ENCODE data around the gene CDKAL1. TPM values are rescaled to one million over a fixed set of nuclear protein-coding genes. Genes with fewer than 3 reads are reported as not detected.

The CDKAL1 gene
- total and polyA plus RNA-seq, 9 of the 15 experiments (the other 6 are each of a cell fraction or from before 2014, with no cell fraction given) = 11.2 to 36.3 (median 20.1) TPM

DNA sequence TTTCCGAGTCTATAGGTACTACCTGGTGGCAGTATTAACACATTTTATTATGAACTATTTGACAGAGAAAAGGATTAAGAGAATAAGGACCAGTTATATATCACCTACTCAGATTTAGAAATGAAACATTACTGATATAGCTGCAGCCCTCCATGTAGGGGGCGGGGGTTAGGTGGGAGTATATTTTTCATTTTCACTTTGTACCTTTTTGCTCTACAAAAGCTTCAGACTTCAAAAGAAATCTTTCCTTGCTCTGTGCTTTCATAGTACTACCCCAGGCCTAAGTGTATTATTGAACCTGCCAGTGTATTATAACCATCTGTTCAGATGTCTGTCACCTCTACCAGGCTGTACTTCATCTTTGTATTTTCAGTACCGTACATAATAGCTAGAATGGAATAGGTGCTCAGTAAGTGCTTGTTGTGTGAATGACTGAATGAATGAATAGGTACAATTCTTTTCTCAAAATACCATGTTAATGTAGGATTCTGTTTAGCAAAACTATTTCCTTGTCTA is 43.0 kb downstream of the CDKAL1 start:
- Histone ChIP-seq H3K36me3 (ENCODE audit: control insufficient read depth, insufficient read depth, low read length) (peaks cover 19% of the 10 kb centered on the region), H3K9ac (ENCODE audit: insufficient read depth in 1 of 2, low read depth in 2 of 2, low read length in 2 of 2) (no peak overlapping the region), H3K4me2 (ENCODE audit: insufficient read depth, low read length) (no peak overlapping the region), H3K4me1 (replicated peaks in 1 of 2; ENCODE audit: control insufficient read depth in 2 of 2, insufficient read depth in 2 of 2, low read length in 2 of 2) (peaks cover 0 to 5% of the 10 kb centered on the region in 2 experiments; a peak in 3 of 5 replicates), H3K27me3 (ENCODE audit: control insufficient read depth in 2 of 2, insufficient read depth in 2 of 2, low read length in 2 of 2) (no peaks in the 10 kb centered on the region), H4K20me1 (replicated peaks; ENCODE audit: control insufficient read depth, insufficient read depth, low read length) (peaks cover 24% of the 10 kb centered on the region), H2AFZ (ENCODE audit: low read depth, low read length) (no peak overlapping the region), H3K27ac (ENCODE audit: extremely low read depth, low read depth, low read length) (no peak overlapping the region), H3K4me3 (no peak overlapping the region), H3K9me3 (replicated peaks; ENCODE audit: control insufficient read depth, insufficient read depth, low read depth, low read length) (no peaks in the 10 kb centered on the region), H3K79me2 (ENCODE audit: control insufficient read depth, insufficient read depth, low read length) (peaks cover 2% of the 10 kb centered on the region; the same call in 1 of the 3 replicates), H3K9me1 (ENCODE audit: control insufficient read depth, insufficient read depth, low read length) (no peaks in the 10 kb centered on the region)
- 92% methylated on average over 3 of the region's 3 CpGs for WGBS (ENCODE audit: insufficient coverage, low coverage, missing lambda C conversion rate)
- ATAC-seq = no peak
- ChIA-PET CTCF (ENCODE audit: low intra/inter-chr PET ratio) (no interaction called here), POLR2A (no interaction called here)
- in situ Hi-C loops (cut with MboI) = no loop called here
- DNase-seq (ENCODE audit: extremely low read depth in 1 of 4, low spot score in 3 of 4) = no peak
- TF ChIP-seq HNRNPUL1 (IDR thresholded peaks at IDR 0.05; ENCODE audit: low read length) (no peak), NR1H2 (CRISPR knock-in tag; IDR thresholded peaks at IDR 0.05) (no peak), EP300 (IDR thresholded peaks at IDR 0.05; ENCODE audit: low read length) (no peak), ERF (CRISPR knock-in tag; IDR thresholded peaks at IDR 0.05) (no peak), ZNF124 (CRISPR knock-in tag; IDR thresholded peaks at IDR 0.05) (no peak), MEF2A (IDR thresholded peaks at IDR 0.05; ENCODE audit: control insufficient read depth, low read depth, low read length) (no peak), ATF7 (IDR thresholded peaks at IDR 0.05) (no peak), GABPA (tag; conservative IDR thresholded peaks at IDR 0.05; ENCODE audit: low read depth) (no peak), ZNF239 (CRISPR knock-in tag; IDR thresholded peaks at IDR 0.05) (no peak), CHD1 (IDR thresholded peaks at IDR 0.05; ENCODE audit: low read length) (no peak), RCOR1 (IDR thresholded peaks at IDR 0.05; ENCODE audit: borderline replicate concordance in 1 of 2, low read depth in 2 of 2, low read length in 2 of 2) (no peak), SMAD3 (CRISPR knock-in tag; conservative IDR thresholded peaks at IDR 0.05) (no peak), SRSF9 (IDR thresholded peaks at IDR 0.05; ENCODE audit: borderline replicate concordance, low read depth, low read length) (no peak), ZFP30 (CRISPR knock-in tag; IDR thresholded peaks at IDR 0.05; ENCODE audit: borderline replicate concordance) (no peak), PTTG1 (tag; IDR thresholded peaks at IDR 0.05; ENCODE audit: low read depth) (no peak), CAMTA2 (CRISPR knock-in tag; conservative IDR thresholded peaks at IDR 0.05) (no peak), ZNF695 (CRISPR knock-in tag; IDR thresholded peaks at IDR 0.05) (no peak), BRD9 (IDR thresholded peaks at IDR 0.05; ENCODE audit: low read depth, partially characterized antibody) (no peak)
- TF ChIP-seq, protein P1, sequence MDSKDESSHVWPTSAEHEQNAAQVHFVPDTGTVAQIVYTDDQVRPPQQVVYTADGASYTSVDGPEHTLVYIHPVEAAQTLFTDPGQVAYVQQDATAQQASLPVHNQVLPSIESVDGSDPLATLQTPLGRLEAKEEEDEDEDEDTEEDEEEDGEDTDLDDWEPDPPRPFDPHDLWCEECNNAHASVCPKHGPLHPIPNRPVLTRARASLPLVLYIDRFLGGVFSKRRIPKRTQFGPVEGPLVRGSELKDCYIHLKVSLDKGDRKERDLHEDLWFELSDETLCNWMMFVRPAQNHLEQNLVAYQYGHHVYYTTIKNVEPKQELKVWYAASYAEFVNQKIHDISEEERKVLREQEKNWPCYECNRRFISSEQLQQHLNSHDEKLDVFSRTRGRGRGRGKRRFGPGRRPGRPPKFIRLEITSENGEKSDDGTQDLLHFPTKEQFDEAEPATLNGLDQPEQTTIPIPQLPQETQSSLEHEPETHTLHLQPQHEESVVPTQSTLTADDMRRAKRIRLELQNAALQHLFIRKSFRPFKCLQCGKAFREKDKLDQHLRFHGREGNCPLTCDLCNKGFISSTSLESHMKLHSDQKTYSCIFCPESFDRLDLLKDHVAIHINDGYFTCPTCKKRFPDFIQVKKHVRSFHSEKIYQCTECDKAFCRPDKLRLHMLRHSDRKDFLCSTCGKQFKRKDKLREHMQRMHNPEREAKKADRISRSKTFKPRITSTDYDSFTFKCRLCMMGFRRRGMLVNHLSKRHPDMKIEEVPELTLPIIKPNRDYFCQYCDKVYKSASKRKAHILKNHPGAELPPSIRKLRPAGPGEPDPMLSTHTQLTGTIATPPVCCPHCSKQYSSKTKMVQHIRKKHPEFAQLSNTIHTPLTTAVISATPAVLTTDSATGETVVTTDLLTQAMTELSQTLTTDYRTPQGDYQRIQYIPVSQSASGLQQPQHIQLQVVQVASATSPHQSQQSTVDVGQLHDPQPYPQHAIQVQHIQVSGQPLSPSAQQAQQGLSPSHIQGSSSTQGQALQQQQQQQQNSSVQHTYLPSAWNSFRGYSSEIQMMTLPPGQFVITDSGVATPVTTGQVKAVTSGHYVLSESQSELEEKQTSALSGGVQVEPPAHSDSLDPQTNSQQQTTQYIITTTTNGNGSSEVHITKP (IDR thresholded peaks at IDR 0.05; ENCODE audit: partially characterized antibody) = no peak
- TF ChIP-seq, protein P2, sequence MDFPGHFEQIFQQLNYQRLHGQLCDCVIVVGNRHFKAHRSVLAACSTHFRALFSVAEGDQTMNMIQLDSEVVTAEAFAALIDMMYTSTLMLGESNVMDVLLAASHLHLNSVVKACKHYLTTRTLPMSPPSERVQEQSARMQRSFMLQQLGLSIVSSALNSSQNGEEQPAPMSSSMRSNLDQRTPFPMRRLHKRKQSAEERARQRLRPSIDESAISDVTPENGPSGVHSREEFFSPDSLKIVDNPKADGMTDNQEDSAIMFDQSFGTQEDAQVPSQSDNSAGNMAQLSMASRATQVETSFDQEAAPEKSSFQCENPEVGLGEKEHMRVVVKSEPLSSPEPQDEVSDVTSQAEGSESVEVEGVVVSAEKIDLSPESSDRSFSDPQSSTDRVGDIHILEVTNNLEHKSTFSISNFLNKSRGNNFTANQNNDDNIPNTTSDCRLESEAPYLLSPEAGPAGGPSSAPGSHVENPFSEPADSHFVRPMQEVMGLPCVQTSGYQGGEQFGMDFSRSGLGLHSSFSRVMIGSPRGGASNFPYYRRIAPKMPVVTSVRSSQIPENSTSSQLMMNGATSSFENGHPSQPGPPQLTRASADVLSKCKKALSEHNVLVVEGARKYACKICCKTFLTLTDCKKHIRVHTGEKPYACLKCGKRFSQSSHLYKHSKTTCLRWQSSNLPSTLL (IDR thresholded peaks at IDR 0.05) = no peak
- no TSS peak for BruUV-seq (replicated peaks)
- intact Hi-C loops (cut with micrococcal nuclease) = loop anchor here (10.0 kb wide), 1 partner anchor 268 kb away; no protein-coding TSS in a partner anchor
- FAIRE-seq = no peak

Data from K562 (cell line).